ENCODE measurements around the gene TMEM266.

TMEM266 gene

DNA sequence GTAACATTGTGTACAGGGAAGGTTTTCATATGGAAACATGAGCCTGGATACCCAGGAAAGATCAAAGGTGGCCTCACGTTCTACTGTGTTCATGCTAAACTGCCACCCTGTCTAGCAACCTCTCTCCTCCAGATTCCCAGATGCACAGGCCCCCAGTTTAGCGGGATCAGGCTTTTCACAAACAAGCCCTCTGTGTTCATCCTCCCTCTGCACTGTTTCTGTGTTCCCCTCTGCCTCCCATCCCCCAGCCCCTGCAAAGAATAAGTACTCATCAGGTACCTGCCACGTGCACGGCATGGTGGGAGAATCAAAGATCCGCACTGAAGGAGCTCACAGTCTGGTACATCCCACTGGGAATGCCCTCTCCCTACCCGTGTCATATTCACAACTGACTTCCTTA lies 46.1 kb downstream of the TMEM266 start:
- no peak for DNase-seq (ENCODE audit: low read depth)
- H3K4me3 ChIP-seq (ENCODE audit: low read length), result no peak overlapping the region
- TF ChIP-seq, protein P1, sequence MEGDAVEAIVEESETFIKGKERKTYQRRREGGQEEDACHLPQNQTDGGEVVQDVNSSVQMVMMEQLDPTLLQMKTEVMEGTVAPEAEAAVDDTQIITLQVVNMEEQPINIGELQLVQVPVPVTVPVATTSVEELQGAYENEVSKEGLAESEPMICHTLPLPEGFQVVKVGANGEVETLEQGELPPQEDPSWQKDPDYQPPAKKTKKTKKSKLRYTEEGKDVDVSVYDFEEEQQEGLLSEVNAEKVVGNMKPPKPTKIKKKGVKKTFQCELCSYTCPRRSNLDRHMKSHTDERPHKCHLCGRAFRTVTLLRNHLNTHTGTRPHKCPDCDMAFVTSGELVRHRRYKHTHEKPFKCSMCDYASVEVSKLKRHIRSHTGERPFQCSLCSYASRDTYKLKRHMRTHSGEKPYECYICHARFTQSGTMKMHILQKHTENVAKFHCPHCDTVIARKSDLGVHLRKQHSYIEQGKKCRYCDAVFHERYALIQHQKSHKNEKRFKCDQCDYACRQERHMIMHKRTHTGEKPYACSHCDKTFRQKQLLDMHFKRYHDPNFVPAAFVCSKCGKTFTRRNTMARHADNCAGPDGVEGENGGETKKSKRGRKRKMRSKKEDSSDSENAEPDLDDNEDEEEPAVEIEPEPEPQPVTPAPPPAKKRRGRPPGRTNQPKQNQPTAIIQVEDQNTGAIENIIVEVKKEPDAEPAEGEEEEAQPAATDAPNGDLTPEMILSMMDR (IDR thresholded peaks at IDR 0.05; ENCODE audit: insufficient read depth, low read depth, low read length, missing control alignments), result no peak

DNA sequence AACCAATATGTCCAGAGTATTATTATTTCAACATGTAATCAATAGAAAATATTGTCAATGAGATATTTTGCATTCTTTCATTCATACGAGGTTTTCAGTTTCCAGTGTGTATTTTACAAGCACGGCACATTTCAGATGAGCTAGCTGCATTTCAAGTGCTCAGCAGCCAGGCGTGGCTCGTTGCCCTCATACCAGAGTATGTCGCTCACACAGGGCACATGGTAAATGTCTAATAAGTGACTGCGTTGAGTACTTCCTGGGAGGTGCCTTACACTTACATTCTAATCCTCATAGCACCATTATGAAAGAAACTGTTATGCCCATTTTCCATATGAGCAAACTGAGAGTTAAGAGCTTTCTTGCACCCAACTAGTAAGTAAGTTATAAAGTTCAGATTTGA lies 47.4 kb downstream of the TMEM266 start:
- no peak overlapping the region for H3K4me3 ChIP-seq (ENCODE audit: low read length)
- TF ChIP-seq, protein P1 (IDR thresholded peaks at IDR 0.05; ENCODE audit: insufficient read depth, low read depth, low read length, missing control alignments), result no peak
- DNase-seq (ENCODE audit: low read depth), result peak; percentile 74

DNA sequence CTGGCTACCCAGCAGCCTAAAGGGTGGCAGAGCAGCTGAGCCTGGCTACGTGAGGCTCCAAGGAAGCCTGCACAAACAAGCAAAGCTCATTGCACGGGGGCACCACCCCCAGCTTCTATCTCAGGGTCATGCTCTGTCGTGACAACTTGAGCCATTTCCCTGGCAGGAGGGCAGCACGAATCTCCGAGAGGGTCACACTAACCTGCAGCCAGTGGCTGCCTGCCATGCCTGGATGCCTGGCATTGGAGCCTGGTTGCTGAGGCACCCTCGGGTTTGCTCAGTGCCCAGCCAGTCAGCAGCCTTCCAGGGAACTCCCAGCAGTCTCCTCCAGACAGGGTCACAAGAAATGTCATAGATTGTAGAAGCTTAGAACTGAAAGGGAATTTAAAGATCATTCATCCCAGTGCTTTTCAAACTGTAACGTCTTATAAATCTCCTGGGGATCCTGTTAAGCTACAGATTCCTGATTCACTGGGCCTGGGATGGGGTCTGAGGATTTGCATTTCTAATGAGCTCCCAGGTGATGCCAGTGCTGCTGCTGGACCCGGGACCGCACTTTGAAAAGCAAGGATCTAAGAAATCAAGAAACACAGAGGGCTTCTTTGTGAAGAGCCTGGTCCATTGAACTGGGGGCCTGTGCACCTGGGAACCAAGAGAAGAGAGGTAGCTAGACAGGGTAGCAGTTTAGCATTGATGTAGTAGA lies 48.4 kb downstream of the TMEM266 start:
- TF ChIP-seq, protein P1 (IDR thresholded peaks at IDR 0.05; ENCODE audit: insufficient read depth, low read depth, low read length, missing control alignments), result no peak
- no peak overlapping the region for H3K4me3 ChIP-seq (ENCODE audit: low read length)
- DNase-seq (ENCODE audit: low read depth), result no peak

DNA sequence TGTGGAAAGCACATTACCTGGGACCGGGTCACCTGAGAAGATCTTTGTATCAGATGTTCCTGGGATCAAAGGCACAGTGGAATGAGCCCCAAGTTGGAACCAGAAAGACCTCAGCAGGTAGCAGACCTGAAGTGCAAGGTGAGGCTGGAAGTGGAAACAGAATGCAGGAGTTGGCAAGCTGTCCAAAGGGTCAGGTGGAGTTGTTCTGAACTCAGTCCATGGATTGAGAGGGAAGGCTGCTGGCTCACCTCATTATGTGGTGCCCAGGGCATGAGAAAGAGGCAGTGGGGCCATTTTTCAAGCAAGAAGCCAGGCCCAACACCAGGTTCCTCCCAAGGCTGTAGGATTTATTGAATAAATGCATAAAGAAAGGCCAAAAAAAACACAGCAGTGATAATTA lies 49.3 kb downstream of the TMEM266 start:
- no peak overlapping the region for H3K4me3 ChIP-seq (ENCODE audit: low read length)
- TF ChIP-seq, protein P1 (IDR thresholded peaks at IDR 0.05; ENCODE audit: insufficient read depth, low read depth, low read length, missing control alignments), result no peak
- DNase-seq (ENCODE audit: low read depth), result no peak

DNA sequence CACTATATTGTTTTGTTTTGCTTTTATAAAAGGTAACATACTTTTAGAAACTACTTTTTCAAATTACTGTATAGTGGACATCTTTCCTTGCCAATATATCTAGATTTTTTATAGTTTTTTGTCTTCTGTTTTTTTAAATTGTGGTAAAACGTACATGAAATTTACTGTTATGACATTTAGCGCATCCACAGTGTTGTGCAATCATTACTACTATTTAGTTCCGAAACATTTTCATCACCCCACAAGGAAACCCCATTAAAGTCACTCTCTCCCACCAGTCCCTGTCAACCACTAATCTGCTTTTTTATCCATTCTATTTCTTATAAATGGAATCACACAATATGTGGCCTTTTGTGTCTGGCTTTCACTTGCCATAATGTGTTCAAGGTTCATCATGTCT lies 54.8 kb downstream of the TMEM266 start:
- TF ChIP-seq, protein P1 (IDR thresholded peaks at IDR 0.05; ENCODE audit: insufficient read depth, low read depth, low read length, missing control alignments), result no peak
- H3K4me3 ChIP-seq (ENCODE audit: low read length), result no peak overlapping the region
- DNase-seq (ENCODE audit: low read depth), result no peak

DNA sequence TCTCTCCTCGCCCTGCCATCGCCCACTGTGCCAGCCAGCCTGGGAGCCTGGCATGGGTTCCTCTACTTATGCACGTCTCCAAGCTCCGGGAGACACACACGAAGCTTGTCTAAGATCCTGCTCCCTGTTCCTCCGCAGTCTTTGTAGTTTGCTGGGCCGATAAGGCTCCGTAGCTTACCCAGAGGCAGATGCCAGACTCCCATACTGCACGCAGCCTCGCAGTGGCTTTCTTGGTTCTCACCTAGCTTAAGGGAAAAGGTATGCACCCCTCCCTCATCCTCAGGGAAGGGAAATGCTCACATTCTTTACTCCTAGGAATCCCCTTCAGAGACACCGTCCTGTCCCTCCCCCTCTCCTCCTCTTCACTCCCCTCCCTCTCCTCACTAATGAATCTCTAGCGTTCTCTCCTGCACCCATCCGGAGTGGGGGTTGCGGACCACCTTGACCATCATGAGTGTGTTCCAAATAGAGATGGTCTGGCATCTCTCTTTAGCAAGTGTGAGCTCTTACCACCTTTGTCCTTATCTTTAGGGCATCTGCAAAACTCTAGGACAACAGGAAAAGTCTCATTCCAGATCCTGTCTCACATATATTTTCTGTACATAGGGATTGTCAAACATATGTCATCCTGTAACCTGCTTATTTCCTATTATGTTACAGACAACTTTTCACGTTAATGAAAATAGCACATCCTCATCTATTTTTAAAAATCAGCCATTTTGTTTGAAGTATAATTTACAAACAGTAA lies 56.5 kb downstream of the TMEM266 start:
- DNase-seq (ENCODE audit: low read depth), result no peak
- H3K4me3 ChIP-seq (ENCODE audit: low read length), result no peak overlapping the region
- TF ChIP-seq, protein P1 (IDR thresholded peaks at IDR 0.05; ENCODE audit: insufficient read depth, low read depth, low read length, missing control alignments), result no peak
